GM21381 (cell line): ENCODE data around the gene SPTBN4.
"Not testable (repeated sequence)": the region's sequence is repeated elsewhere in the genome, so short reads cannot be mapped to it uniquely, and the experiment has no call there.

Source experiments
- ATAC-seq: cut with Tn5 transposase; IDR thresholded peaks from one replicate; pipeline ENCODE4 v1.9.1; 2021; ENCODE audit warnings: mild to moderate bottlenecking, moderate library complexity; ENCODE audit not compliant: unreplicated experiment

Gene SPTBN4

GRCh38 chr19:40438284-40438683 is 28.5 kb upstream of the SPTBN4 start:
- no peak for ATAC-seq

- ATAC-seq, result no peak
These were observed 25.0 kb upstream of the SPTBN4 start for GRCh38 chr19:40441719-40442253.

- ATAC-seq, result no peak
These were observed 24.3 kb upstream of the SPTBN4 start for GRCh38 chr19:40442328-40443130.

GRCh38 chr19:40443131-40443999 is 23.4 kb upstream of the SPTBN4 start:
- ATAC-seq, result peak; percentile 67

- peak; percentile 59 for ATAC-seq
These were observed 22.6 kb upstream of the SPTBN4 start, which contains the start of gene SERTAD3 for GRCh38 chr19:40444000-40444824. SERTAD3 (minus strand) TSS chr19:40444335; CDS start chr19:40442080, 2,255 bp downstream.

GRCh38 chr19:40444825-40445312 is 21.9 kb upstream of the SPTBN4 start:
- ATAC-seq, result no peak

- ATAC-seq, result no peak
These were observed 21.0 kb upstream of the SPTBN4 start for GRCh38 chr19:40445780-40446262.

- ATAC-seq, result no peak
These were observed 20.5 kb upstream of the SPTBN4 start for GRCh38 chr19:40446263-40446784.

GRCh38 chr19:40449506-40449905 is 17.3 kb upstream of the SPTBN4 start:
- no peak for ATAC-seq

- ATAC-seq, result no peak
These were observed 16.1 kb upstream of the SPTBN4 start for GRCh38 chr19:40450664-40451063.

GRCh38 chr19:40452016-40452415 is 14.8 kb upstream of the SPTBN4 start:
- ATAC-seq, result no peak

GRCh38 chr19:40453151-40453735 is 13.6 kb upstream of the SPTBN4 start:
- ATAC-seq, result no peak

GRCh38 chr19:40453943-40454342 is 12.9 kb upstream of the SPTBN4 start:
- ATAC-seq, result not testable (repeated sequence)

- no peak for ATAC-seq
These were observed 9.8 kb upstream of the SPTBN4 start for GRCh38 chr19:40457048-40457447.

GRCh38 chr19:40457953-40458596 is 8.7 kb upstream of the SPTBN4 start:
- no peak for ATAC-seq

- no peak for ATAC-seq
These were observed 8.2 kb upstream of the SPTBN4 start for GRCh38 chr19:40458597-40458974.

- ATAC-seq, result no peak
These were observed 6.6 kb upstream of the SPTBN4 start for GRCh38 chr19:40460185-40460584.

GRCh38 chr19:40461669-40462221 is 5.1 kb upstream of the SPTBN4 start:
- no peak for ATAC-seq

GRCh38 chr19:40463587-40464037 is 3.2 kb upstream of the SPTBN4 start:
- ATAC-seq, result not testable (repeated sequence)
